GM18505 (cell line): Measurements from ENCODE around the gene RNF11.

Experiments used
- ATAC-seq: cut with Tn5 transposase; IDR thresholded peaks from one replicate; pipeline ENCODE4 v1.9.1; 2021; ENCODE audit not compliant: unreplicated experiment
- POLR2A ChIP-seq: IDR thresholded peaks from 4 replicates; pipeline ENCODE4 v1.6.1; 2011; ENCODE audit warnings: borderline replicate concordance; ENCODE audit not compliant: insufficient read depth, insufficient read length; ENCODE audit errors: extremely low read depth

RNF11 gene

DNA sequence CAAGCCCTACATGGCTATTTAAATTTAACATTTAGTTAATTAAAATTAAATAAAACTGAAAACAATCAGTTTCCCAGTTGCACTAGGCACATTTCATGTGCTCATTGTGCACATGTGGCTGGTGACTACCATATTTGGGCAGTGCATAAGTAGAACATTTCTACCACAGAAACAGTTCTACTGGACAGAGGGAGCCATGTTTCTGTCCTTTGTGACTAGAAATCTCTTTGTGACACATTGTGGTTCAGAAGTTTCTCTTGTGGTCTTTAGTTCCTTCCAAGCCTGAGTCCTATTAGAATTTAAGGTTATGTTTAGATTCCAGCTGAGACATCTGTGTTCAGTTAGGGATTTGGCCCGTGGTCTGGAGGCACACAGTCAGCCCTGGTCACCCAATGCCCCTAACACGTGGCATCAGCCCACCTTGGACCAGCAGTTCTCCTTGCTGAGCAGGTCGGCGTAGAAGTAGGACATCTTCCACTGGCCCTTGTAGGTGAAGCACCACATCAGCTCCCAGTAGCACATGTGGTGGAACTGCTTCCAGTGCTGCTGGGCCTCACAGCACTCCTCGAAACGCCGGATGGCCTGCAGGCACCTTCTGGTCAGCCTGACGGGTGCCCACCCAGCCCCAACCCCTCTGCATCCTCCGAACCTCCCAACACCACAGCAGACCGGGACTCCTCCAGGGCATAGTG is 65.2 kb downstream of the RNF11 start:
- no peak for ATAC-seq
- no peak for TF ChIP-seq POLR2A

DNA sequence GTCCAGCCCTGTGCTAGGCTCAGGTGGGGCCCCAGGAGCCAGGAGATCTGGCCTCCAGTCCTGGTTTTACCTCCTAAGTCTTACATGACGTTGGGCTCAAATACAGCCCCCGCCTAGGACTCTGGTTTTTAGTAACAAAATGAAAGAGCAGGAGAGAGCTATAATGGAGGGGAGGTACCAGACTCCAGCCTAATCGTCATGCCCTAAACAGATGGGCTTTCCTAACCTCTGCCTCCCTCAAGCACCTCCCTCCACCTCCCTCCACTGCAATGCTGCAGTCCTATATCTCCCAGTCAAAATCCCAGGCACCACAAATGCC is 65.7 kb downstream of the RNF11 start:
- ATAC-seq = no peak

DNA sequence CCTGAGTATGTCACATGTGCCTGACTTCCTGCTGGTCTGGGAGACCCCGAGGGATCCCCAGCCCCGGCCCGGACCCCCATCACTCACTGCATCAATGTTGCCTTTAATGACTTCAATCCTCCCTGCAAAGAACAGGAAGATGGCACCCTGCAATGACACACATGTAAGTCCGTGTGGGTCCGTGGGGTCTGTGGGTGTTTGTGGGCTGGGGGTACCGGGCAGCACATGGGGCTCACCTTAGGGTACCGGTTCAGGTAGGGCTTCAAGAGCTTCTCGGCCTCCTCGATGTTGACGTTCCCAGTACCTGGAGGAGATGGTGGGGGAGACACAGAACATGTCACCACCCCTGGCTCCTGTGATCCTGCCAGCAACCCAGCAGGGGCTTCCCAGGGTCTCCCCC is 66.2 kb downstream of the RNF11 start:
- no peak for ATAC-seq
- no peak for TF ChIP-seq POLR2A

More for the DNA sequence above, 65.7 kb downstream of the RNF11 start:
- no peak for TF ChIP-seq POLR2A

DNA sequence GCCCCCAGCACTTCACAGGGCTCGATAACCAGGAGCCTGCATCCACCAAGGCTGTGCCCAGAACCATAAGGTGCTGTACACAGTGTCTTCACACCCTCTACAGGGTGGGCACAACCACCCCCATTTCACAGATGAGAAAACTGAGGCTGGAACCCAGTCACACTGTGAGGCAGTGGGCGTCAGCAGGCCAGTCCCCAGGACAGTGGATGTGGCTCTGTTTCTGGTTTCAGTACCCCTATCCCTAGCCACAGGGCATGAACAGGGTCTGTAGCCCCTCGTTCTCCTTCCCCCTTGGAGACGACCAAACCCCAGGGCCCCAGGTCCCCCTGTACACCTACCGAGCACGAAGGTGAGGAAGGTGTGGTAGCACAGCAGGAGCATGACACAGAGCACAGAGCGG is 66.7 kb downstream of the RNF11 start:
- no peak for ATAC-seq

DNA sequence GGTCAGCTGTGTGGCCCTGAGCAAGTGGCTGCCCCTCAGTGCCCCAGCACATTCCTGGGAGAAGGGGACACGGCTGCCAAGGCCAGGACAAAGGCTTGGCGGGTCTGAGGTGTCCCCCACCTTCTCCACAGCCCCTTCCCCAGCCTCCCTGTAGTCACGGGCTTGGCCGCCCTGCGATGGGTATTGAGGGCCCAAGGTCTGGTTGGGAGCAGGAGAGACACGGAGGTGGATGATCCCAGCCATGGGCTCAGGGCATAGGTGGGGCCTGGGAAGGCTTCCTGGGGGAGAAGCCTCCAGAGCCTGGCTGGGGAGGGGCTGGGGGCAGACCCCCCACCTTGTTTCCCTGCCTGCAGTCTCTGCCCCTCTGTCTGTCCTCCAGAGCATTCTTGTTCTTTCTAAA is 67.2 kb downstream of the RNF11 start:
- ATAC-seq = no peak
- TF ChIP-seq POLR2A = no peak

More for the DNA sequence above, 66.7 kb downstream of the RNF11 start:
- TF ChIP-seq POLR2A = no peak

DNA sequence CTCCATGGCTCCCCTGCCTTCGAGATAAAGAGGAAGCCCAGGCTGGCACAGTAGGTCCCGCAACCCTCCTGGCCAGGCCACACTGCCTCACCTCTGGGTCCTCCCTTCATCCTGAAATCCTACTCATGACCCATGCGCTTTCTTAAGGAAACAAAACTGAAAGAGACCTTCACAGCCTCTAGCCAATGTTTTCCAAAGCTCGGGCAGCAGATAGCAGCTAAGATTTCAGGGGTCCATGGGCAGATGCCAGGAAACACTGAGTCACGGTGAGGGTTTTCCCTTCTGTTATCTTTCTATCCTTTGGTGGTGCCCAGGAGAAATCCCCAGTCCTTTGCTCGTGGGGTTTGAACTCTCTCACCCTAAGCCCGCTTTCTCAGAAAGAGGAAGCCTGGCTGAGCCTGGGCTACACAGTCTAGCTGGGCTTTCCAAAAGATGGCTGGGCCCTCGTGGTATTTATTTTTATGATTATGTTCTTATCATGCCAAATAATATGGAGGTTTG is 67.7 kb downstream of the RNF11 start:
- no peak for TF ChIP-seq POLR2A
- ATAC-seq = no peak

DNA sequence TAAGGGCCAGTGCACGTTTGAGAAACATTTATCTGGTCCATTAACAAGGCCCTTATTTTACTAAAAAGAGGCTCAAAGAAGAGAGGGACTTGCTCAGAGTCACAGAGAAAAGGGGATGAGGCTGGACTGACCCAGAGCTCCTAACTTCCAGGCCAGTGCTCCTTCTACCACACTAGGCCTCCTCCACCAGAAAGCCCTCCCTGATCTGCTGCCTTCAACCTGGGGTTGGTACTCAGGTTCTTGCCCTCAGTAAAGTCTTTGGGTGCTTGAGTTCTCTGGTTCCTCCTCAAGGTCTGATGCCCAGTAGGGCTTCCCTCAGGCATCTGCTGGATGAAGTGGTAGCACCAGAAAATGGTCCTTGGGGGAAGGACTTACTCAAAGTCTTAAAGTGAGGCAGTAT is 68.3 kb downstream of the RNF11 start:
- ATAC-seq = no peak

DNA sequence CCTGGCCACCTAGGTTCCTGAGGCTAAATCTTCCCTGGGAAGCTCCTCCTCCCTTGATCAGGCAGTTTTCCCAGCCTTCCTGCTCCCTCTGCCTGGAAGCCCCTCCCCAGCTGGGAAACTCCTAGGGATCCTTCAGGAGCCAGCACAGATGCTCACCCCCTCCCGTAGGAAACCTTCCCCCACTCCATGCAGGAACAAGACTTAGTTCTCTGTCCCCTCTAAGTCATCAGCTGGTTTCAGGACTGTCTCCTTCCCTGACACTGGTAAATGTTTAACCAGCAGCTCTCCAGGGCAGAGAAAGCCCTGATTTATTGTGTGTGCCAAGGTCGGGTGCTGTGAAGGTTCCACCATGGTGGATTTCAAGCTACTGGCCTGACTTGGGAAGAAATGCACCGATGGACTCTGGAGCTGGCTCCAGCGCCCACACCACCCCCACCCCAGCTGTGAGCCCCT is 69.3 kb downstream of the RNF11 start:
- TF ChIP-seq POLR2A = no peak
- ATAC-seq = no peak

More for the DNA sequence above, 68.3 kb downstream of the RNF11 start:
- TF ChIP-seq POLR2A = no peak

DNA sequence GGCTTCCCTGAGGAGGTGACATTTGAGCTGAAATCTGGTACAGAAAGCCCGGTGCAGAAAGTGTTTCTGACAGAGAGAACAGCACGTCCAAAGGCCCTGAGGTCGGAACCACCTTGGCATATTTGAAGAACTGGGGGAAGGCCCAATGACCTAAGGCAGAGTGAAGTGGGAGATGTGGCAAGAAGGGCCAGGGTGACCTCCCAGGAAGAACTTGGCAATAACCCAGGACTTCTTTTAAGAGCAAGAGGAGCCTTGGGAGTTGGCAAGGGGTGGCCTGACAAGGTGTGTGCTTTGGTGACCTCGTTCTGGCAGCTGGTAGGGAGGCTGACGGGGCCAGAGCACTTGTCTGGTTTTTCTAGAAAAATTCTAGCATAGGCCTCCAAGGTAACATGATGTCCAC is 70.9 kb downstream of the RNF11 start:
- no peak for TF ChIP-seq POLR2A
- no peak for ATAC-seq

DNA sequence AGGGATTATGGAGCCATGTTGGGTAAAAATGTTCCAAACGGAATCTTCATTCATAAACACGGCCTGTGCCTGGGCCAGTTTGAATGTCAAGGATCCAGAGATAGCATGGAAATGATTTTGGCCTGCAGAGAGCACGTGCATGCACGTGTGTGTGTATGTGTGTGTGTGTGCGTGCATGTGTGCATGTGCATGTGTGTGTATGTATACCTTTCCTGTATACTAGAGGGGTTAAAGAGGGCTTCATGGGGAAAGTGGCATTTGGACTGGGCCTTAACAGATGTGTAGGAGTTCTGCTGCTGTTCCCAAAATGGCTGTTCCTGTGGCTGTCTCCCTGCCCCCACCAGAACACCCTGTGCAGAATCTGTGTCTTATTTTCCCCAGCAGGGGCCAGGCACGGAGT is 72.6 kb downstream of the RNF11 start:
- ATAC-seq = no peak
- no peak for TF ChIP-seq POLR2A

DNA sequence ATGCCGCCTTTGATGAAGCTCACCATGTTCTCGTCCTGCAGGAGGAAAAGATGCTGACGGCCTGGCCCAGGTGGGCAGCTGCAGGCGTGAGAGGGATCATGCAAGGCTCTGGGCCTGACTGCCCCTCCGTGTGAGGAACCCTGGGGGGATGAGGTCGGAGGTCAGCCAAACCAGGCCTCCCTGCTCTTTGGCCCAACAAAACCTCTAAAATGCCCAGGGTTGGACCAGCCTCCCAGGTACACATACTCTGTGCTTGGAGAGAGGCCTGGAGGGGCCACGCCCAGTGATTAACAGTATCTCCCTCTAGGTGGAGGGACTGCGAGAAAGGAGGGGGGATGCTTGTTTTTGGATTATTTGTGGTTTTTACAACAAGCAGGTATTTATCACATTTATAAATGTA is 73.2 kb downstream of the RNF11 start:
- no peak for TF ChIP-seq POLR2A

DNA sequence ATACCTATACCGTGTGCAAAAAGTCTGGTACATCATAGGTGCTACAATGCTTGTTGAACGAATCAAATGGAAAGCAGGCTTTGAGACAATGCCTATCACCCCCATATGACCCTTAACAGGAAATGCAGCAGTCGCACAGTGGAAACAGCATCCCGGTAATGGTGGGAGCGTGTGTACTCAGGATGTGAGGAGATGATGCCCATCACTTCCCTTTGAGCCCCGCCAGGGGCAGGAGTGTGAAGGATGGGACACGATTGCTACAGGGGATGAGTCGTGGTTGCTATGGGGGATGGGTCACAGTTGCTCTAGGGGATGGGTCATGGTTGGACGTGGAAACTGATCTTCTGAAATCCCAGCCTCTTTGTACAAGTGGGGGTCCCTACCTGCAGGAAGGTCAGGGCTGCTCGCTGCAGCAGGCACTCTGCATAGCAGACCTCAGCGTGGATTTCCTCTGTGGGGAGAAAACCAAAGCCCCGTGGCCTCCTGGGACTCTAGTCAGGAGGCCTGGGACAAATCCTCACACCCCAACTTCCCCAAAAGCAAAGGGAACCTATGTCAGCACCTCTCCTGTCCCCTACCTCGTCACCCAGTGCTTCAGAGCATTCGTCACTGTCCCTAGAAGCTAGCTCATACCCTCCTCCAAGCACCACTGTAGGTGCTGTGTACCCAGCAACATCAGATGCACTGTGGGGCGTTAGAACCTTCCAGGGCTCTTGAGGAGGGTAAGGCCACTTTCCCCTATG is 75.0 kb downstream of the RNF11 start:
- no peak for TF ChIP-seq POLR2A
- no peak for ATAC-seq

More for the DNA sequence above, 73.2 kb downstream of the RNF11 start:
- no peak for ATAC-seq

DNA sequence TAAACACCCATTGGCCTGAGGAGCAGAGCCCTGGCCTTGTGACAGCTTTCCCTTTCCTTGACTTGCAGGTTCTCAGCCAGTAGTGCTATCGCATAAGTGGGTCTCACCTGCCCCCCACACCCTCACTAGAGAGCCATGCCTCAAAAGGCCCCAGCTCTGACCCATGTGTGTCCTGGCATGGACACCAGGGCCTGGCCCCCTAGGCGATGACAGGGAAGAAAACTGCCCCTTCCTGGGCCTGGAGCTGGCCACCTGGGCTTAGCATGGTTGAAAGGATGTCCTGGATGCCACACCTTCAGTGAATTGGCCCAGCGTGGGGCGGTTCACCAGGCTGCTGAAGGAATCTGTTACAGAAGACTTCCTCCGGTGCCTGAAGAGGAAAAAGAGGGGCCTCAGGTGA is 75.8 kb downstream of the RNF11 start:
- no peak for ATAC-seq
- no peak for TF ChIP-seq POLR2A

DNA sequence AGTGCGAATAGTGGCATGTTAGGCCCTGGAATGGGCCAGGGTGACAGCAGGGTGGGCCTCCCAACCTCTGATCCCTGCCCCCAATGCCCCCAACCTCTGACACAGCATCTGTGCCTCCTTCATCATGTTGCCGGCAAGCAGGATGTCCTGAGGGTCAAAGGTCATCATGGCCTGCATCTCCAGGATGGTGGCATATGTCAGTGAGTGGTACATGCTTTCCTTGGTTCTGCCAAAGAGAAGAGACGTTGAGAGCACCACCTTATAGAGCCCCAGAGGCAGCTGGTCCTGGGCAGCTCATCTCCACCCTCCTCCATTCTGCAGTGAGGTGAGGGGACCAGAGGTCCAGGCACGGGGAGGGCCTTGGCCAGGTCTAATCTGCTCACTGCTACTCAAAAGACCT is 76.6 kb downstream of the RNF11 start:
- no peak for TF ChIP-seq POLR2A

More for the DNA sequence above, 76.6 kb downstream of the RNF11 start:
- ATAC-seq = no peak
